Measurements from ENCODE around the gene PPM1B.
"Not testable (repeated sequence)": the region's sequence is repeated elsewhere in the genome, so short reads cannot be mapped to it uniquely, and the experiment has no call there.

Gene PPM1B

GRCh38 chr2:44200759-44201158, 32.1 kb downstream of the PPM1B start:
- no peak for DNase-seq (ENCODE audit: low read depth)

- DNase-seq (ENCODE audit: low read depth): peak; percentile 8
These were observed 33.0 kb downstream of the PPM1B start for GRCh38 chr2:44201648-44202165.

- no peak for DNase-seq (ENCODE audit: low read depth)
These were observed 34.9 kb downstream of the PPM1B start for GRCh38 chr2:44203542-44203941.

GRCh38 chr2:44205169-44205568, 36.5 kb downstream of the PPM1B start:
- no peak for DNase-seq (ENCODE audit: low read depth)

- DNase-seq (ENCODE audit: low read depth): no peak
These were observed 38.4 kb downstream of the PPM1B start for GRCh38 chr2:44207102-44207501.

GRCh38 chr2:44207648-44208047, 39.0 kb downstream of the PPM1B start:
- not testable (repeated sequence) for DNase-seq (ENCODE audit: low read depth)

- DNase-seq (ENCODE audit: low read depth): no peak
These were observed 41.7 kb downstream of the PPM1B start for GRCh38 chr2:44210362-44210761.

GRCh38 chr2:44211183-44211582, 42.5 kb downstream of the PPM1B start:
- DNase-seq (ENCODE audit: low read depth): no peak

GRCh38 chr2:44212302-44212701, 43.6 kb downstream of the PPM1B start:
- no peak for DNase-seq (ENCODE audit: low read depth)

GRCh38 chr2:44215827-44216226, 47.2 kb downstream of the PPM1B start:
- DNase-seq (ENCODE audit: low read depth): no peak

GRCh38 chr2:44218771-44219170, 50.1 kb downstream of the PPM1B start:
- DNase-seq (ENCODE audit: low read depth): no peak

- no peak for DNase-seq (ENCODE audit: low read depth)
These were observed 58.1 kb downstream of the PPM1B start for GRCh38 chr2:44226753-44227152.

- no peak for DNase-seq (ENCODE audit: low read depth)
These were observed 61.7 kb downstream of the PPM1B start for GRCh38 chr2:44230378-44230777.

- DNase-seq (ENCODE audit: low read depth): peak; percentile 43
These were observed 64.9 kb downstream of the PPM1B start for GRCh38 chr2:44233450-44234128.

GRCh38 chr2:44237221-44237620, 68.5 kb downstream of the PPM1B start:
- no peak for DNase-seq (ENCODE audit: low read depth)

- DNase-seq (ENCODE audit: low read depth): peak; percentile 15
These were observed 74.2 kb downstream of the PPM1B start for GRCh38 chr2:44242904-44243303.

GRCh38 chr2:44244135-44244871, 75.6 kb downstream of the PPM1B start:
- DNase-seq (ENCODE audit: low read depth): peak; percentile 63

- DNase-seq (ENCODE audit: low read depth): no peak
These were observed 76.6 kb downstream of the PPM1B start for GRCh38 chr2:44245083-44245861.

GRCh38 chr2:44246436-44246835, 77.8 kb downstream of the PPM1B start:
- no peak for DNase-seq (ENCODE audit: low read depth)

- DNase-seq (ENCODE audit: low read depth): no peak
These were observed 78.2 kb downstream of the PPM1B start for GRCh38 chr2:44246840-44247369.

- DNase-seq (ENCODE audit: low read depth): no peak
These were observed 79.2 kb downstream of the PPM1B start for GRCh38 chr2:44247924-44248323.

GRCh38 chr2:44249269-44249668, 80.6 kb downstream of the PPM1B start:
- DNase-seq (ENCODE audit: low read depth): not testable (repeated sequence)
